K562 (cell line): Measurements from ENCODE around the gene DHRS13. TPM values are rescaled to one million over a fixed set of nuclear protein-coding genes. Genes with fewer than 3 reads are reported as not detected.

Source experiments
- ARID1B ChIP-seq: fragments of 450-650 bp; IDR thresholded peaks from 2 replicates; pipeline ENCODE4 v1.6.1; 2016; ENCODE audit warnings: antibody characterized with exemption, mild to moderate bottlenecking, inconsistent platforms
- ARID2 ChIP-seq: fragments of 450-650 bp; IDR thresholded peaks from 2 replicates; pipeline ENCODE4 v1.6.1; 2017; ENCODE audit warnings: antibody characterized with exemption, mild to moderate bottlenecking
- CBX1 ChIP-seq: sonication (generic); IDR thresholded peaks from 2 replicates; pipeline ENCODE4 v1.6.1; 2016; ENCODE audit warnings: antibody characterized with exemption, low read depth, mild to moderate bottlenecking
- CBX8 ChIP-seq: fragments of 200-600 bp; sonication (generic); IDR thresholded peaks from 2 replicates; pipeline ENCODE4 v1.6.1; 2012; ENCODE audit warnings: borderline replicate concordance, mixed run types, low read depth, mild to moderate bottlenecking, moderate library complexity, mixed read lengths, low read length, control low read depth, inconsistent platforms; ENCODE audit not compliant: poor library complexity, severe bottlenecking; ENCODE audit errors: extremely low read depth
- CEBPB ChIP-seq: fragments of 450-650 bp; IDR thresholded peaks from 2 replicates; pipeline ENCODE4 v1.6.1; 2016; ENCODE audit warnings: missing genetic modification characterization, missing compliant biosample characterization
- DACH1 ChIP-seq: fragments of 450-650 bp; IDR thresholded peaks from 2 replicates; pipeline ENCODE4 v1.6.1; 2018; ENCODE audit not compliant: partially characterized antibody
- FOXK1 ChIP-seq: sonication (generic); formaldehyde crosslinking; IDR thresholded peaks from 2 replicates; pipeline ENCODE4 v1.8.0; 2022; ENCODE audit warnings: missing genetic modification reagents, mild to moderate bottlenecking, borderline replicate concordance
- HEY1 ChIP-seq: fragments of 250-450 bp; sonication (Bioruptor Pico); IDR thresholded peaks from 2 replicates; pipeline ENCODE4 v1.5.0; 2020; ENCODE audit warnings: mild to moderate bottlenecking, moderate library complexity, borderline replicate concordance
- JUN ChIP-seq, 2 experiments: sonication (generic) in 1 of 2; formaldehyde crosslinking in 1 of 2; IDR thresholded peaks; 2 replicates each; pipeline versions ENCODE4 v1.6.1 to v1.8.0; 2012 to 2022; ENCODE audit warnings: borderline replicate concordance in 2 of 2, mild to moderate bottlenecking in 2 of 2, improper control_type of control experiment in 1 of 2, low read depth in 1 of 2, low read length in 1 of 2, missing genetic modification reagents in 1 of 2
- MEF2A ChIP-seq: IDR thresholded peaks from 2 replicates; pipeline ENCODE4 v1.6.1; 2011; ENCODE audit warnings: low read depth, mild to moderate bottlenecking, low read length, moderate library complexity; ENCODE audit not compliant: control insufficient read depth
- NFRKB ChIP-seq: fragments of 450-650 bp; IDR thresholded peaks from 2 replicates; pipeline ENCODE4 v1.6.1; 2016; ENCODE audit warnings: low read depth
- NR2F6 ChIP-seq: fragments of 450-650 bp; formaldehyde crosslinking; IDR thresholded peaks from 2 replicates; pipeline ENCODE4 v1.4.0; 2020; ENCODE audit warnings: mild to moderate bottlenecking
- PTBP1 ChIP-seq: fragments of 200-400 bp; formaldehyde crosslinking; IDR thresholded peaks from 2 replicates; pipeline ENCODE4 v1.6.1; 2017; ENCODE audit warnings: low read depth, low read length
- PYGO2 ChIP-seq: fragments of 450-650 bp; IDR thresholded peaks from 2 replicates; pipeline ENCODE4 v1.6.1; 2016; ENCODE audit warnings: mild to moderate bottlenecking, missing genetic modification characterization, moderate library complexity, missing compliant biosample characterization
- RCOR1 ChIP-seq, 2 experiments: IDR thresholded peaks; 2 replicates each; pipeline ENCODE4 v1.6.1; 2012; ENCODE audit warnings: low read depth in 2 of 2, low read length in 2 of 2, borderline replicate concordance in 1 of 2, improper control_type of control experiment in 1 of 2
- RUNX1 ChIP-seq: sonication (generic); IDR thresholded peaks from 2 replicates; pipeline ENCODE4 v1.6.1; 2016; ENCODE audit warnings: antibody characterized with exemption, low read depth
- SMAD2 ChIP-seq: fragments of 150-350 bp; IDR thresholded peaks from 2 replicates; pipeline ENCODE4 v1.6.1; 2014; ENCODE audit warnings: low read depth, mild to moderate bottlenecking, low read length
- SP1 ChIP-seq: sonication (generic); formaldehyde crosslinking; IDR thresholded peaks from 2 replicates; pipeline ENCODE4 v1.8.1; 2022; ENCODE audit warnings: mild to moderate bottlenecking, missing genetic modification reagents
- U2AF1 ChIP-seq: fragments of 200-400 bp; formaldehyde crosslinking; optimal IDR thresholded peaks from 2 replicates; pipeline ENCODE3; 2017; ENCODE audit warnings: mild to moderate bottlenecking, low read depth, low read length, moderate library complexity
- ZFP1 ChIP-seq: fragments of 450-650 bp; formaldehyde crosslinking; IDR thresholded peaks from 2 replicates; pipeline ENCODE4 v1.4.0; 2020; ENCODE audit warnings: mild to moderate bottlenecking, mixed read lengths
- polyA plus RNA-seq, 8 experiments: library from polyadenylated mRNA; depleted of rRNA in 4 of 8; stranded (reverse) in 5 of 8; unstranded in 3 of 8; fragments of >200 nt; fragmentation: Nextera tagmentation in 2 of 8; fragmentation: Illumina TruSeq in 1 of 8; extraction: Ambion mirVana in 2 of 8; extraction: Trizol in 1 of 8; gene quantifications; 2 replicates each; pipeline versions ENCODE4 v1.2.1 to v1.2.3, GENCODE V29; 2011 to 2014; ENCODE audit warnings: inconsistent platforms in 1 of 8, missing spikeins in 1 of 8
- total RNA-seq, 7 experiments: library from RNA; depleted of rRNA in 6 of 7; stranded (reverse); fragments of >200 nt in 6 of 7; fragmentation: Illumina TruSeq in 2 of 7; extraction: Trizol in 2 of 7; gene quantifications; 2 replicates each; pipeline versions ENCODE4 v1.2.1 to v1.2.3, GENCODE V29; 2011 to 2021; ENCODE audit warnings: low replicate concordance in 1 of 7
- TF ChIP-seq, protein P1 (sequence below), 2 experiments: fragments of 150-350 bp in 1 of 2; IDR thresholded peaks; 2 replicates each; pipeline ENCODE4 v1.6.1; 2012 to 2016; ENCODE audit warnings: low read depth in 2 of 2, low read length in 2 of 2, mild to moderate bottlenecking in 1 of 2, moderate library complexity in 1 of 2
- TF ChIP-seq, protein P2 (sequence below): fragments of 200-400 bp; formaldehyde crosslinking; IDR thresholded peaks from 2 replicates; pipeline ENCODE4 v1.6.1; 2017; ENCODE audit warnings: mild to moderate bottlenecking, low read depth, low read length, moderate library complexity

Gene DHRS13
- total and polyA plus RNA-seq, 9 of the 15 experiments (the other 6 are each of a cell fraction or from before 2014, with no cell fraction given): 0.32 to 52.3 (median 34.3) TPM; not detected in 1

DNA sequence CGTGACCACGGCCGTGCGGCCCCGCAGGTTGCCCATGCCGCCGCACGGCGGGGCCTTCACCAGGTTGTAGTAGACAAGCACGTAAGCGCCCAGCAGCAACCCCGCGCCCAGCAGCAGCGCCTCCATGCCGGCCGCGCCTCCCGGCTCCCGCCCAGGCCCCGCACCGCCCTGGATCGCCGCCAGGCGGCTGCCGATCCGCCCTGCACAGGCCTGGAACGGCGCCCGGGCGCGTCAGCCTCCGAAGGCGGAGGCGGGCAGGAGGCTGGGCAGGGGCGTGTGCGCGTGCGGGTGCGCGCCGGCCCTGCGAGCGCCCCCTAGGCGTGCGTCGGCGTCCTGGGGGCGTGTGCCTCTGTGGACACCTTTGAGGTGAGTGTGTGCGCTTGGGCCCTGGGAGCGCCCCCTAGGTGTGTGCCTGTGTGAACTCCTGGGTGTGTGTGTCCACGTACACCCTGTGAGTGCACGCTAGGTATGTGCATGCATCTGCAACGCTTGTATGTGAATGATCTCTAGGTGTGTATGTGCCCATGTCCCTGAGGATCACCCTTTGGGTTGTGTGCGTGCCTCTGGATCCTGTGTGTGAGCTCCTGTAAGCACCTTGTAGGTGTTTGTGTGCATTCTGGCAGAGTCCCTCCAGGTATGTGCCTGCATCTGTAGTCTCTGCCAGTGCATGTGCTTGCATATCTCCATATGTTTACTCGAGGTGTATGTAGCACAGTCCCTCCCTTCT is at the start of gene DHRS13 (continued):
- TF ChIP-seq DACH1 (no peak), CBX1 (peak; percentile 96; the same call in 1 of the 2 replicates), RUNX1 (peak; percentile 44; the same call in 1 of the 2 replicates), MEF2A (peak; percentile 59), NFRKB (no peak), RCOR1 (IDR thresholded peaks at IDR 0.05; ENCODE audit: borderline replicate concordance in 1 of 2, low read depth in 2 of 2, low read length in 2 of 2) (peak; percentile 45 to 93; a peak in 3 of 4 replicates), PYGO2 (no peak), CBX8 (no peak), ARID1B (0 out of 2 replicates have a peak, but pooled peaks have one; percentile 18), SMAD2 (no peak), FOXK1 (CRISPR knock-in tag) (no peak), SP1 (peak; percentile 88), JUN (IDR thresholded peaks at IDR 0.05; ENCODE audit: borderline replicate concordance, low read depth, low read length) (peak; percentile 89), JUN (CRISPR knock-in tag; IDR thresholded peaks at IDR 0.05; ENCODE audit: borderline replicate concordance) (no peak; the same call in 1 of the 2 replicates), HEY1 (CRISPR knock-in tag) (no peak), NR2F6 (CRISPR knock-in tag) (no peak), CEBPB (no peak), U2AF1 (no peak), PTBP1 (0 out of 2 replicates have a peak, but pooled peaks have one; percentile 19), ARID2 (peak; percentile 96), ZFP1 (CRISPR knock-in tag) (no peak)
- TF ChIP-seq, protein P1, sequence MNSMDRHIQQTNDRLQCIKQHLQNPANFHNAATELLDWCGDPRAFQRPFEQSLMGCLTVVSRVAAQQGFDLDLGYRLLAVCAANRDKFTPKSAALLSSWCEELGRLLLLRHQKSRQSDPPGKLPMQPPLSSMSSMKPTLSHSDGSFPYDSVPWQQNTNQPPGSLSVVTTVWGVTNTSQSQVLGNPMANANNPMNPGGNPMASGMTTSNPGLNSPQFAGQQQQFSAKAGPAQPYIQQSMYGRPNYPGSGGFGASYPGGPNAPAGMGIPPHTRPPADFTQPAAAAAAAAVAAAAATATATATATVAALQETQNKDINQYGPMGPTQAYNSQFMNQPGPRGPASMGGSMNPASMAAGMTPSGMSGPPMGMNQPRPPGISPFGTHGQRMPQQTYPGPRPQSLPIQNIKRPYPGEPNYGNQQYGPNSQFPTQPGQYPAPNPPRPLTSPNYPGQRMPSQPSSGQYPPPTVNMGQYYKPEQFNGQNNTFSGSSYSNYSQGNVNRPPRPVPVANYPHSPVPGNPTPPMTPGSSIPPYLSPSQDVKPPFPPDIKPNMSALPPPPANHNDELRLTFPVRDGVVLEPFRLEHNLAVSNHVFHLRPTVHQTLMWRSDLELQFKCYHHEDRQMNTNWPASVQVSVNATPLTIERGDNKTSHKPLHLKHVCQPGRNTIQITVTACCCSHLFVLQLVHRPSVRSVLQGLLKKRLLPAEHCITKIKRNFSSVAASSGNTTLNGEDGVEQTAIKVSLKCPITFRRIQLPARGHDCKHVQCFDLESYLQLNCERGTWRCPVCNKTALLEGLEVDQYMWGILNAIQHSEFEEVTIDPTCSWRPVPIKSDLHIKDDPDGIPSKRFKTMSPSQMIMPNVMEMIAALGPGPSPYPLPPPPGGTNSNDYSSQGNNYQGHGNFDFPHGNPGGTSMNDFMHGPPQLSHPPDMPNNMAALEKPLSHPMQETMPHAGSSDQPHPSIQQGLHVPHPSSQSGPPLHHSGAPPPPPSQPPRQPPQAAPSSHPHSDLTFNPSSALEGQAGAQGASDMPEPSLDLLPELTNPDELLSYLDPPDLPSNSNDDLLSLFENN (IDR thresholded peaks at IDR 0.05; ENCODE audit: low read depth in 2 of 2, low read length in 2 of 2): peak in 1 of 2 experiments; percentile 60; a peak in 1 of 4 replicates
- TF ChIP-seq, protein P2, sequence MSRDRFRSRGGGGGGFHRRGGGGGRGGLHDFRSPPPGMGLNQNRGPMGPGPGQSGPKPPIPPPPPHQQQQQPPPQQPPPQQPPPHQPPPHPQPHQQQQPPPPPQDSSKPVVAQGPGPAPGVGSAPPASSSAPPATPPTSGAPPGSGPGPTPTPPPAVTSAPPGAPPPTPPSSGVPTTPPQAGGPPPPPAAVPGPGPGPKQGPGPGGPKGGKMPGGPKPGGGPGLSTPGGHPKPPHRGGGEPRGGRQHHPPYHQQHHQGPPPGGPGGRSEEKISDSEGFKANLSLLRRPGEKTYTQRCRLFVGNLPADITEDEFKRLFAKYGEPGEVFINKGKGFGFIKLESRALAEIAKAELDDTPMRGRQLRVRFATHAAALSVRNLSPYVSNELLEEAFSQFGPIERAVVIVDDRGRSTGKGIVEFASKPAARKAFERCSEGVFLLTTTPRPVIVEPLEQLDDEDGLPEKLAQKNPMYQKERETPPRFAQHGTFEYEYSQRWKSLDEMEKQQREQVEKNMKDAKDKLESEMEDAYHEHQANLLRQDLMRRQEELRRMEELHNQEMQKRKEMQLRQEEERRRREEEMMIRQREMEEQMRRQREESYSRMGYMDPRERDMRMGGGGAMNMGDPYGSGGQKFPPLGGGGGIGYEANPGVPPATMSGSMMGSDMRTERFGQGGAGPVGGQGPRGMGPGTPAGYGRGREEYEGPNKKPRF: no peak
